ENCODE measurements around the gene RPTOR. TPM values are rescaled to one million over a fixed set of nuclear protein-coding genes. Genes with fewer than 3 reads are reported as not detected.
"Not testable (repeated sequence)": the region's sequence is repeated elsewhere in the genome, so short reads cannot be mapped to it uniquely, and the experiment has no call there.

RPTOR gene
- total RNA-seq, 1 donor from 2014 or later: 65.9 TPM

DNA sequence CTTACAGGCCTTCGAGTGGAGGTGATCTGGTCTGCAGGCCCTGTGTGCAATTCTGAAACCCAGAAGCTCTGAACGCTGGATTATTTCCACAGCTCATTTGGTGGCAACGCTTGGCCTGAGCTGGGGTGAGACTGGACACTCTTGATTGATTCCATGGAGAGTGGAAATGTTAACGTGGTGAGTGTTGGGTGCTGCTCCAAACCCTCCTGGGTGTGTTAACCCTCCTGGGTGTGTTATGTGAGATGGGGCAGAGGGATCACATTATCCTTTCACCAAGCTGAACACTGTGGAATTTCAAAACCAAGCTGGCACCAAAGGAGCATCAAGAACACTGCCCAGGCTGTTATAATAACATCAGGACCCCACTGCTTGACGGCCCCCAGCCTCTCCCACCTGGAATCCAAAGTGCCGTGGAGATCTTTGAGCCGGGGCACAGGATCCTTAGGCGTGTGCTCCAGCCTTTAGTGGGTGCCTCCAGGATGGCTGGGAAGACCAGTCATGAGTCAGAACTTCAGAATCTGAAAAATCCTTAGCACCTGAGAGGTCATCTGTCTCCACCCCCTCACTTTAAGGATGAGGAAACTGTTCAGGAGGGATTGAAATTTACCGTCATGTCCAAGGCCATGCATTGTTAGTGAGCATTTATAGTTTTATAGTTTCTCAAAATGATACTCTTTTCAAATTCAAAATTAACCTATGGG, 75.0 kb downstream of the RPTOR start:
- Mint-ChIP-seq H3K4me3 (no peak overlapping the region), H3K27ac (no peak overlapping the region), H3K4me1 (peaks cover 10% of the 10 kb centered on the region), H3K27me3 (no peaks in the 10 kb centered on the region), H3K9me3 (no peaks in the 10 kb centered on the region), H3K36me3 (ENCODE audit: low read depth) (peaks cover under 1% of the 10 kb centered on the region)
- TF ChIP-seq, protein P1, sequence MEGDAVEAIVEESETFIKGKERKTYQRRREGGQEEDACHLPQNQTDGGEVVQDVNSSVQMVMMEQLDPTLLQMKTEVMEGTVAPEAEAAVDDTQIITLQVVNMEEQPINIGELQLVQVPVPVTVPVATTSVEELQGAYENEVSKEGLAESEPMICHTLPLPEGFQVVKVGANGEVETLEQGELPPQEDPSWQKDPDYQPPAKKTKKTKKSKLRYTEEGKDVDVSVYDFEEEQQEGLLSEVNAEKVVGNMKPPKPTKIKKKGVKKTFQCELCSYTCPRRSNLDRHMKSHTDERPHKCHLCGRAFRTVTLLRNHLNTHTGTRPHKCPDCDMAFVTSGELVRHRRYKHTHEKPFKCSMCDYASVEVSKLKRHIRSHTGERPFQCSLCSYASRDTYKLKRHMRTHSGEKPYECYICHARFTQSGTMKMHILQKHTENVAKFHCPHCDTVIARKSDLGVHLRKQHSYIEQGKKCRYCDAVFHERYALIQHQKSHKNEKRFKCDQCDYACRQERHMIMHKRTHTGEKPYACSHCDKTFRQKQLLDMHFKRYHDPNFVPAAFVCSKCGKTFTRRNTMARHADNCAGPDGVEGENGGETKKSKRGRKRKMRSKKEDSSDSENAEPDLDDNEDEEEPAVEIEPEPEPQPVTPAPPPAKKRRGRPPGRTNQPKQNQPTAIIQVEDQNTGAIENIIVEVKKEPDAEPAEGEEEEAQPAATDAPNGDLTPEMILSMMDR (IDR thresholded peaks at IDR 0.05): no peak
- DNase-seq: no peak
- intact Hi-C loops (cut with micrococcal nuclease): no loop called here
- POLR2A ChIA-PET: no interaction called here
- CTCF ChIA-PET: no interaction called here
- no peak for ATAC-seq (ENCODE audit: low read depth)

DNA sequence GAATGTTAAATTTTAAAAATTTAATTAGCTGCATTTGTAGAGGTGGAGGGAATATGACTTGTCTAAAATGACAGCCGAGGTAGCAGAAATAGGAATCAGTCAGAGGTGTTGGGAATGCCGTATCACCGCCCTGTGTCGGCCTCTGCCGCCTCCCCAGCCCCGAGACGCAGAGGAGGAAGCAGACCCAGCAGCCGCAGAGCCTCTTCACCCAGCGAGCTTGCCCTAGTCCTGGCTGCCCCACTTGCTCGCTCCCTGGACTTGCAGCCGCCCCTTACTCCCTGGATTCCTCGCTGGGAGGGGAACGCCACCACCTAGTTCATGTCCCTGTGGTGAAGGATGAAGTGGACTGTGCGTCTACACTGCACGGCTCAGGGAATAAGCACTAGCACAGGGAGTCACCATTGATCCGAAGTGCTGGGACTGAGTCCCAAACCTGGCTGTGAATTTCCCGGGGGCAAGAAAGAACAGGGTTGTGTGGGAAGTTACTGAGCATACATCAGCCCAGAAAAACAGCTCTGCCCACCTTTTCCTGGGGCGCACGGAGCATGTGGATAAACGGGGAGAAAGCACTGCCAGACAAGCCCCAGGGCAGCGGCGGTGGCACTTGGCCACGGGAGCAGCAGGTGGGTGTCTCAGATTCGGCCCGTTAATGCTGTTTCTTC, 76.8 kb downstream of the RPTOR start:
- H3K36me3 Mint-ChIP-seq (ENCODE audit: low read depth): peaks cover 13% of the 10 kb centered on the region
- H3K27ac Mint-ChIP-seq: no peak overlapping the region
- H3K4me3 Mint-ChIP-seq: no peak overlapping the region
- ATAC-seq (ENCODE audit: low read depth) (no peak), DNase-seq (no peak)
- ChIA-PET CTCF (no interaction called here), POLR2A (no interaction called here)
- no peaks in the 10 kb centered on the region for H3K9me3 Mint-ChIP-seq
- no peaks in the 10 kb centered on the region for H3K27me3 Mint-ChIP-seq
- TF ChIP-seq, protein P1 (IDR thresholded peaks at IDR 0.05): no peak
- intact Hi-C loops (cut with micrococcal nuclease): no loop called here
- H3K4me1 Mint-ChIP-seq: peaks cover 4% of the 10 kb centered on the region

DNA sequence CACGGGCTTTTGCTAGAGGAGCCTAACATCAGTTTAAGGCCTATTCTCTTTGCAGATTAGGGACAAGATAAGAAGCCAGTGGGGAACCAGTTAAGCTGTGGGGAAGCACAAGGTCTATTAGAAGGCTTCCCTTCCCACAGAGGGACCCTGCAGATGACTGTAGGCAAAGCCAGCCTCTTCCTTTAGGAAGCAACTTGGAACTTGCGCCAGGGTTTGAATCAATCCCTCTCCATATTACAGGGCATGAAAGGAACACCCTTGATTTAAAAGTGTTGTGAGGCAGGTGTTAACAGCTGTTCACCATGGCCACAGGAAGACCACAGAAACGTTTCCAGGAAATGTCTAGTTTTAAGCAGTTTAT, 77.3 kb downstream of the RPTOR start:
- no peak overlapping the region for H3K4me3 Mint-ChIP-seq
- H3K27ac Mint-ChIP-seq: no peak overlapping the region
- H3K4me1 Mint-ChIP-seq: peaks cover 4% of the 10 kb centered on the region
- intact Hi-C loops (cut with micrococcal nuclease): no loop called here
- DNase-seq (no peak), ATAC-seq (ENCODE audit: low read depth) (no peak)
- no peaks in the 10 kb centered on the region for H3K9me3 Mint-ChIP-seq
- H3K36me3 Mint-ChIP-seq (ENCODE audit: low read depth): peaks cover 17% of the 10 kb centered on the region
- TF ChIP-seq, protein P1 (IDR thresholded peaks at IDR 0.05): no peak
- ChIA-PET CTCF (no interaction called here), POLR2A (no interaction called here)
- H3K27me3 Mint-ChIP-seq: no peaks in the 10 kb centered on the region

DNA sequence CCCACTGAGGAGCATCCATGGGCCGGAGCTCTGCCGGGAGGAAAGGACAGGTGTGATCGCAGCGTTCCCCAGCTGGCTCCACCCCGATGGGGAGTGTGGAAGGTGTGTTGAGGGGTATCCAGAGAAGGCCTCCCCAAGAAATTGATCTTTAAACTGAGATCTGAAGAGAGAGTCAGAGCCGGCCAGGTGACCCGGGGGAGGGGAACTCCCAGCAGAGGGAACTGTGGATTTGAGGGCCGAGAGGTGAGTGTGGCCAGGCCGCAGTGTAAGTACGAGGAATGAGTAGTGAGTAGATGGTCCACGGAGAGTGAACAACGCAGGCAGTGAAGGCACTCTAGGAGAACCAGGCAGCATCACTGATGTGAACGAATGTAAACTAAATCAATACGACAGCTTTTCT, 80.2 kb downstream of the RPTOR start:
- DNase-seq (no peak), ATAC-seq (ENCODE audit: low read depth) (no peak)
- H3K4me3 Mint-ChIP-seq: no peak overlapping the region
- intact Hi-C loops (cut with micrococcal nuclease): no loop called here
- no peak overlapping the region for H3K27ac Mint-ChIP-seq
- H3K4me1 Mint-ChIP-seq: peaks cover 4% of the 10 kb centered on the region
- no peaks in the 10 kb centered on the region for H3K27me3 Mint-ChIP-seq
- no peaks in the 10 kb centered on the region for H3K9me3 Mint-ChIP-seq
- peaks cover 25% of the 10 kb centered on the region for H3K36me3 Mint-ChIP-seq (ENCODE audit: low read depth)
- ChIA-PET POLR2A (no interaction called here), CTCF (no interaction called here)
- TF ChIP-seq, protein P1 (IDR thresholded peaks at IDR 0.05): no peak

DNA sequence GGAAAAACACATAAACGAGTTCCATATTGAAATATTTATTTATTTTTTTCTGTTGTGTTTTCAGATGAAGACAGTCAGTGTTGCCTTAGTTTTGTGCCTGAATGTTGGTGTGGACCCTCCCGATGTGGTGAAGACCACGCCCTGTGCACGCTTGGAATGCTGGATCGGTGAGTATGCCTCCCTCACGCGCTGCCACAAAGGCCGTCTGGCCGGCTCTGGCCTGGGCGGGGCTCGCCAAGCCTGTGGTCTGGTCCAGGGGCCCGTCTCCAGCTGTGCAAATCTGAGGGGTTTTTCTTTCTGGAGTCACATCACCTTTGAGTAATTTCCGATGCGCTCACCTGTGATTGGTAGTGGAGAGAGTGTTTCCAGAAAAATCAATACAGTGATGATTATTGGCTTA, 81.0 kb downstream of the RPTOR start:
- DNase-seq (no peak), ATAC-seq (ENCODE audit: low read depth) (no peak)
- Mint-ChIP-seq H3K9me3 (no peaks in the 10 kb centered on the region), H3K27me3 (no peaks in the 10 kb centered on the region), H3K4me1 (peaks cover 4% of the 10 kb centered on the region), H3K36me3 (ENCODE audit: low read depth) (peaks cover 25% of the 10 kb centered on the region), H3K4me3 (no peak overlapping the region), H3K27ac (no peak overlapping the region)
- TF ChIP-seq, protein P1 (IDR thresholded peaks at IDR 0.05): no peak
- ChIA-PET POLR2A (no interaction called here), CTCF (no interaction called here)
- intact Hi-C loops (cut with micrococcal nuclease): no loop called here

DNA sequence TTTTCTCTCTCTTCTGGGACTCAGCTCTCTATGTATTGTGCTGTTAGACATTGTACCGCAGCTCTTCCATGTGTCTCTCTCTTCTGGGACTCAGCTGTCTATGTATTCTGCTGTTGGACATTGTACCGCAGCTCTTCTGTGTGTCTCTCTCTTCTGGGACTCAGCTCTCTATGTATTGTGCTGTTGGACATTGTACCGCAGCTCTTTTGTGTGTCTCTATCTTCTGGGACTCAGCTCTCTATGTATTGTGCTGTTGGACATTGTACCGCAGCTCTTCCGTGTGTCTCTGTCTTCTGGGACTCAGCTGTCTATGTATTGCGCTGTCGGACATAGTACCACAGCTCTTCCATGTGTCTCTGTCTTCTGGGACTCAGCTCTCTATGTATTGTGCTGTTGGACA, 84.2 kb downstream of the RPTOR start:
- H3K4me1 Mint-ChIP-seq; POLR2A ChIA-PET; CTCF ChIA-PET; H3K27ac Mint-ChIP-seq; ATAC-seq (ENCODE audit: low read depth); H3K27me3 Mint-ChIP-seq; H3K9me3 Mint-ChIP-seq; H3K4me3 Mint-ChIP-seq; intact Hi-C loops (cut with micrococcal nuclease); DNase-seq: not testable (repeated sequence)
- peaks cover 30% of the 10 kb centered on the region for H3K36me3 Mint-ChIP-seq (ENCODE audit: low read depth)
